ENCODE results near the gene KCTD3.

Gene KCTD3

GRCh38 chr1:215652371-215652770, 85.3 kb downstream of the KCTD3 start:
- no peak for DNase-seq (ENCODE audit: low read depth in 2 of 2)

DNA sequence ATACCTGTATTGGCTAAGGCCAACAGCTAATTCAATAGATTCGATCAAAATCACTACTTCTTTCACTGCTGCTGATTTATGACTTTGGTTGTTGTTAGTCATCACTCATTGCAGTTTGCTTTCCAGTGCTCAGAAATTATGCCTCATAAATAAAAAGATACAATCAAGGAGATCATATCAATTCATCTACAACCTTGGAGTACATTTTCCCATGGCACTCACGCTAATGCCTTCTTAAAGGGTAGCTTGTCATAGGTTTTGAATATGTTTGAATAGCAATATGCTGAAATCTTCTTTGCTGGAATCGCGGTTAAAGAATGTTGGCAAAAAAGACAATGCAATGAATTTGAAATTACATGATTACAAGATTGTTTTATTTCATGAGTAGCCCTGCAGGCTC, 89.9 kb downstream of the KCTD3 start:
- DNase-seq (ENCODE audit: low read depth in 2 of 2) = no peak

DNA sequence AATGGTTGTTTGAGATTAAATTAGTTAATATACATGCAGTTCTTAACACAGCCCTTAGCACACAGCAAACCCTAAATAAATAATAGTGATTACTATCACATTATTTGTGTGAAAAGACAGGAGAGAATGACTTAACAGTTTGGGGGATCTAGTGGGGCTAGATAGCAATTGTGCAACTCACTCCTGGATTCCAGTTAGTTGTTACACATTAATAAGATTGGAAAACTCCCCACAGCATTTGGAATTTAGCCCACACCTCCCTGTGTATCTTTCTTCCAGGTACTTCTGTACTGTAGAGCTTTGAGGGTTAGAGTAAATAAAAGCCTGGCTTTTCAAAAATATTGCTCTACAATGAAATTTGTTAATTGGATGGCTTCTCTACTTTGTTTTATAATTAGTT, 93.2 kb downstream of the KCTD3 start:
- DNase-seq (ENCODE audit: low read depth in 2 of 2) = no peak

GRCh38 chr1:215661033-215661432, 93.9 kb downstream of the KCTD3 start:
- DNase-seq (ENCODE audit: low read depth in 2 of 2) = no peak

DNA sequence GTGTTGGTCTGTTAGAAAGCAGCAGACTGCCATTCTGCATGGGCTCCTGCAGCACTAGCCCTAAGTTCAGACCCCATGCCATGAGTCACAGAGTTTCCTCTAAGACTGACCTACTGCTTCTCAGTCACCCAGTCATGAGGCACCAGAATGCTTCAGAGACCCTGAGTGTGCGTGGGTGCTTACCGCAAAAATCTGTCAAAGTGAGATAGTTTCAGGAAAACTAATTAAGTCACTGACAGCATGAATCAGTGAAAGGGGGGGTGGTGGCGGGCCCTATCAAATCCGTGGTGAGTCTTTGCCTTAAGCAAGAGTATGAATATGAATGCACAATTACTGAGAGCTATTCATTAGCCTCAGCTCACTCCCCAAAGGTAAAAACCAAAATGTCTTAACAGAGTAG, 98.1 kb downstream of the KCTD3 start:
- DNase-seq (ENCODE audit: low read depth in 2 of 2) = no peak

DNA sequence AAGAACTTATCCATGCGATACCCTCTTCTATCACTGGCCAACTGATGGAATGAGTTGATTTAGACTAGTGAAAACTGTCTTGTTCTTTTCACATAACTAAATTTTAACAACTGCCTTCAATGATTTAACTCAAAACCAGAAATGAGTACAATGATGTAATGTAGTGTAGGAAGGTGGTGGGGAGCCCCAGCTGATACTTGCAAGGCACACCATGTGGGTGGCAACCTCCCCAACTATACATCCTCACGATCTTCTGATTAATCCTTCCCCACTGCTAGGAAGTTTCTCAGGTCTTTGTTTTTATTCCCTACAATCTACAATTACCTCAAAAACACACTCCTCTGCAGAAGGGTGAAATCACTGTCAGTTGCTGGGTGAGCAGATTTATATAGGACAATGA, 100.7 kb downstream of the KCTD3 start:
- DNase-seq (ENCODE audit: low read depth in 2 of 2) = no peak

DNA sequence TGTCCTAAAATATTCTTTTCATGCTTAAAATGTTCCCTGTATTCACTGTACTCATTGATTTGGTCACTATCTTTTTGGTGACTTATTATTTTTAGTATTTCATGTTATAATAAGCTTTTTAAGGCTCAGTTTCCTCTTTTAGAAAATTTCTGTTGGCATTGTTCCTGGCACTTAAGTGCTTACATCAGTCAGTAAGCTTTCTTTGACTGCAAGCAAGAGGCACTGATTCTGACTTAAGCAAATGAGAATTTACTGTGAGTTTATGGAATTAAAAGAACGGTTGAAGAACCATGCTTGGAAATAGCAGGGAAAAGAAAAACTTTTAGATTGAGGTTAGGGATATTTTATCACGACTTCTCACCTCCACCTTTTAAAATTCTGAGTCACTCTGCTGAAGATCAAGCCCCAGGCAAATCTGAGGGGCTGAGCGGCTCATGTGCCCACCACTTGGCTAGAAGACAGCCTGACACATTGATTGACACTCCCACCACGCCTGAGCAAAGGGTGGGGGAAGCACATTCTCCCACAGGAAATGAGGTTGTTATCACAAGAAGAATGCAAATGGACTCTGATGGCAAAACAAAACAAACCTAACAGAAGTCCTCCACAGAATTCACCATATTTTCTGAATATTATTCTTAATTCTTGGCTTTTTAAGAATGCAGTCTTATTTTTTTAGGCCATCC, 102.8 kb downstream of the KCTD3 start:
- no peak for DNase-seq (ENCODE audit: low read depth in 2 of 2)

All from stimulated activated CD8-positive, alpha-beta memory T cell treated with anti-CD3 and anti-CD28 coated beads, Interleukin-7, amount 100 ng/mL, for 4 hours (primary cell).